HepG2 (cell line): ENCODE measurements around the gene PIKFYVE.

Experiments used
- CTCF ChIP-seq: sonication (generic); formaldehyde crosslinking; IDR thresholded peaks from 2 replicates; pipeline ENCODE4 v1.5.0; 2020; ENCODE audit warnings: mild to moderate bottlenecking, missing genetic modification reagents, moderate library complexity
- GABPB1 ChIP-seq: IDR thresholded peaks from 2 replicates; pipeline ENCODE4 v1.6.1; 2016; ENCODE audit warnings: mild to moderate bottlenecking, missing genetic modification reagents, moderate library complexity, missing compliant biosample characterization
- KAT8 ChIP-seq: IDR thresholded peaks from 2 replicates; pipeline ENCODE4 v1.6.1; 2016; ENCODE audit warnings: missing genetic modification reagents, missing compliant biosample characterization

GRCh38 chr2:208375491-208376068 lies 109.5 kb downstream of the PIKFYVE start:
- TF ChIP-seq KAT8 (CRISPR knock-in tag) (no peak), CTCF (no peak), GABPB1 (CRISPR knock-in tag) (no peak)
